GM21825 (cell line): ENCODE data around the gene SPATA13.
"Not testable (repeated sequence)": the region's sequence is repeated elsewhere in the genome, so short reads cannot be mapped to it uniquely, and the experiment has no call there.

ENCODE experiments used
- ATAC-seq: cut with Tn5 transposase; IDR thresholded peaks from one replicate; pipeline ENCODE4 v1.9.1; 2021; ENCODE audit warnings: mild to moderate bottlenecking, moderate library complexity; ENCODE audit not compliant: unreplicated experiment

Gene SPATA13

GRCh38 chr13:24192811-24193162 lies 32.3 kb downstream of the SPATA13 start:
- ATAC-seq = no peak

GRCh38 chr13:24194447-24194846 lies 33.9 kb downstream of the SPATA13 start:
- no peak for ATAC-seq

GRCh38 chr13:24195626-24196025 lies 35.1 kb downstream of the SPATA13 start:
- ATAC-seq = no peak

- ATAC-seq = no peak
These were observed 36.2 kb downstream of the SPATA13 start for GRCh38 chr13:24196593-24197197.

GRCh38 chr13:24199016-24199415 lies 38.5 kb downstream of the SPATA13 start:
- no peak for ATAC-seq

GRCh38 chr13:24202215-24202614 lies 41.7 kb downstream of the SPATA13 start:
- no peak for ATAC-seq

GRCh38 chr13:24203273-24203672 lies 42.8 kb downstream of the SPATA13 start:
- no peak for ATAC-seq

GRCh38 chr13:24203811-24204210 lies 43.3 kb downstream of the SPATA13 start:
- no peak for ATAC-seq

- not testable (repeated sequence) for ATAC-seq
These were observed 44.6 kb downstream of the SPATA13 start for GRCh38 chr13:24205076-24205475.

GRCh38 chr13:24207841-24208667 lies 47.5 kb downstream of the SPATA13 start:
- no peak for ATAC-seq

- ATAC-seq = no peak
These were observed 48.6 kb downstream of the SPATA13 start for GRCh38 chr13:24209138-24209537.

- no peak for ATAC-seq
These were observed 51.7 kb downstream of the SPATA13 start for GRCh38 chr13:24212254-24212653.

- no peak for ATAC-seq
These were observed 52.2 kb downstream of the SPATA13 start for GRCh38 chr13:24212674-24213073.

GRCh38 chr13:24213932-24214331 lies 53.4 kb downstream of the SPATA13 start:
- no peak for ATAC-seq

- ATAC-seq = peak; percentile 51
These were observed 54.0 kb downstream of the SPATA13 start for GRCh38 chr13:24214528-24214927.

- ATAC-seq = peak; percentile 59
These were observed 54.6 kb downstream of the SPATA13 start for GRCh38 chr13:24215126-24215525.

- no peak for ATAC-seq
These were observed 55.2 kb downstream of the SPATA13 start for GRCh38 chr13:24215732-24216131.

GRCh38 chr13:24216176-24216575 lies 55.7 kb downstream of the SPATA13 start:
- ATAC-seq = no peak

GRCh38 chr13:24216779-24217178 lies 56.3 kb downstream of the SPATA13 start:
- peak; percentile 15 for ATAC-seq

- peak; percentile 37 for ATAC-seq
These were observed 57.2 kb downstream of the SPATA13 start for GRCh38 chr13:24217601-24218281.

- ATAC-seq = no peak
These were observed 57.8 kb downstream of the SPATA13 start for GRCh38 chr13:24218338-24218737.

- no peak for ATAC-seq
These were observed 58.5 kb downstream of the SPATA13 start for GRCh38 chr13:24218977-24219376.
